Thoracic aorta (tissue), 2 donors: ENCODE measurements around the gene FBXW11. TPM values are rescaled to one million over a fixed set of nuclear protein-coding genes. Genes with fewer than 3 reads are reported as not detected.
"Not testable (repeated sequence)": the region's sequence is repeated elsewhere in the genome, so short reads cannot be mapped to it uniquely, and the experiment has no call there.

Experiments
- ATAC-seq: fragments of 150-250 bp; one replicate; pipeline ENCODE4 v1.8.0; 2017; ENCODE audit warnings: low read depth; ENCODE audit not compliant: insufficient number of reproducible peaks, low FRiP score
- DNase-seq: peaks from one replicate; pipeline ENCODE4 v3.0.0-alpha.2; 2020; ENCODE audit warnings: low spot score
- H3K27ac ChIP-seq, 2 donors: fragments of 200-600 bp; sonication (generic); 1 replicate in 1 of 2; 2 replicates in 1 of 2; pipeline ENCODE4 v1.5.1; 2016; ENCODE audit warnings: mild to moderate bottlenecking in 2 of 2, moderate library complexity in 2 of 2
- H3K27me3 ChIP-seq: fragments of 200-600 bp; sonication (generic); replicated peaks from 2 replicates; pipeline ENCODE4 v1.6.0; 2016; ENCODE audit warnings: mild to moderate bottlenecking; ENCODE audit not compliant: insufficient read depth
- H3K36me3 ChIP-seq: fragments of 200-600 bp; sonication (generic); one replicate; pipeline ENCODE4 v1.5.1; 2016
- H3K4me1 ChIP-seq, 2 donors: fragments of 200-600 bp; sonication (generic); 1 replicate in 1 of 2; 2 replicates in 1 of 2; pipeline versions ENCODE4 v1.5.1 to v1.6.0; 2016; ENCODE audit warnings: low read depth in 2 of 2, mild to moderate bottlenecking in 1 of 2; ENCODE audit not compliant: control insufficient read depth in 1 of 2
- H3K4me3 ChIP-seq: fragments of 200-600 bp; sonication (generic); 2 replicates; pipeline ENCODE4 v1.5.1; 2016; ENCODE audit warnings: mild to moderate bottlenecking
- H3K9me3 ChIP-seq: fragments of 200-600 bp; sonication (generic); 2 replicates; pipeline ENCODE4 v1.5.1; 2016
- CTCF ChIP-seq: fragments of 200-600 bp; sonication (generic); IDR thresholded peaks from one replicate; pipeline ENCODE4 v1.5.1; 2019; ENCODE audit warnings: antibody characterized with exemption
- total RNA-seq, 2 donors: library from RNA; depleted of rRNA; stranded (reverse); fragments of >200 nt; gene quantifications; one replicate each; pipeline versions ENCODE4 v1.1.0 to v1.2.3, GENCODE V29; 2016

Gene FBXW11
- total RNA-seq, 2 donors from 2014 or later: 77.8 to 91.2 TPM

- Histone ChIP-seq H3K27me3 (no peaks in the 10 kb centered on the region), H3K4me3 (no peak overlapping the region), H3K9me3 (no peaks in the 10 kb centered on the region), H3K27ac (no peak overlapping the region), H3K36me3 (no peaks in the 10 kb centered on the region), H3K4me1 (no peaks in the 10 kb centered on the region)
- no peak for DNase-seq
- TF ChIP-seq CTCF: no peak
- no peak for ATAC-seq
Observed at GRCh38 chr5:171927345-171927941, 79.0 kb downstream of the FBXW11 start.

GRCh38 chr5:171926311-171926710 is 80.1 kb downstream of the FBXW11 start:
- ATAC-seq (no peak), DNase-seq (no peak)
- no peak overlapping the region for H3K4me3 ChIP-seq
- no peak overlapping the region for H3K27ac ChIP-seq
- no peaks in the 10 kb centered on the region for H3K4me1 ChIP-seq
- TF ChIP-seq CTCF: no peak
- no peaks in the 10 kb centered on the region for H3K27me3 ChIP-seq
- H3K9me3 ChIP-seq: no peaks in the 10 kb centered on the region
- no peaks in the 10 kb centered on the region for H3K36me3 ChIP-seq

GRCh38 chr5:171924493-171925122 is 81.8 kb downstream of the FBXW11 start:
- Histone ChIP-seq H3K36me3 (no peaks in the 10 kb centered on the region), H3K4me3 (no peak overlapping the region), H3K27me3 (no peaks in the 10 kb centered on the region), H3K4me1 (no peaks in the 10 kb centered on the region), H3K9me3 (no peaks in the 10 kb centered on the region), H3K27ac (no peak overlapping the region)
- no peak for TF ChIP-seq CTCF
- ATAC-seq (no peak), DNase-seq (no peak)

GRCh38 chr5:171920765-171921391 is 85.6 kb downstream of the FBXW11 start:
- H3K4me3 ChIP-seq: no peak overlapping the region
- DNase-seq (no peak), ATAC-seq (no peak)
- H3K4me1 ChIP-seq: peaks cover 6 to 8% of the 10 kb centered on the region in 2 donors
- no peaks in the 10 kb centered on the region for H3K9me3 ChIP-seq
- no peaks in the 10 kb centered on the region for H3K36me3 ChIP-seq
- no peaks in the 10 kb centered on the region for H3K27me3 ChIP-seq
- TF ChIP-seq CTCF: no peak
- H3K27ac ChIP-seq: no peak overlapping the region

- not testable (repeated sequence) for H3K4me3 ChIP-seq, ATAC-seq, DNase-seq, H3K27ac ChIP-seq, H3K36me3 ChIP-seq, H3K9me3 ChIP-seq, H3K27me3 ChIP-seq
- H3K4me1 ChIP-seq: peaks cover 22% of the 10 kb centered on the region in 2 donors
Observed at GRCh38 chr5:171915700-171916099, 90.7 kb downstream of the FBXW11 start.
